Tibial nerve (tissue), 4 donors: ENCODE results near the gene CLIP2. TPM values are rescaled to one million over a fixed set of nuclear protein-coding genes. Genes with fewer than 3 reads are reported as not detected.

ENCODE experiments used
- DNase-seq, 2 donors: peaks; one replicate each; pipeline ENCODE4 v3.0.0-alpha.2; 2019; ENCODE audit warnings: low spot score in 2 of 2
- H3K27ac ChIP-seq, 4 donors: fragments of 200-600 bp; sonication (generic) in 3 of 4; one replicate each; pipeline ENCODE4 v1.5.1; 2017 to 2019; ENCODE audit warnings: mild to moderate bottlenecking in 1 of 4
- H3K27me3 ChIP-seq, 2 donors: fragments of 200-600 bp; sonication (generic) in 1 of 2; one replicate each; pipeline versions ENCODE4 v1.5.1 to v1.6.0; 2017 to 2019
- H3K36me3 ChIP-seq, 3 donors: fragments of 200-600 bp; sonication (generic); one replicate each; pipeline ENCODE4 v1.5.1; 2018 to 2019
- H3K4me1 ChIP-seq, 4 donors: fragments of 200-600 bp; sonication (generic) in 3 of 4; one replicate each; pipeline ENCODE4 v1.5.1; 2017 to 2019
- H3K4me3 ChIP-seq, 4 donors: fragments of 200-600 bp; sonication (generic) in 3 of 4; one replicate each; pipeline ENCODE4 v1.5.1; 2017 to 2019; ENCODE audit warnings: mild to moderate bottlenecking in 1 of 4, moderate library complexity in 1 of 4
- H3K9me3 ChIP-seq, 4 donors: fragments of 200-600 bp; sonication (generic) in 3 of 4; one replicate each; pipeline ENCODE4 v1.5.1; 2017 to 2019
- CTCF ChIP-seq, 5 experiments: fragments of 200-600 bp in 3 of 5; fragments of 450-650 bp in 2 of 5; sonication (generic) in 3 of 5; IDR thresholded peaks; one replicate each; pipeline ENCODE4 v1.5.1; 2016 to 2019; ENCODE audit warnings: antibody characterized with exemption in 5 of 5, mild to moderate bottlenecking in 3 of 5, moderate library complexity in 2 of 5
- EP300 ChIP-seq, 2 donors: sonication (generic); formaldehyde crosslinking; IDR thresholded peaks; one replicate each; pipeline ENCODE4 v1.6.1; 2017; ENCODE audit warnings: antibody characterized with exemption in 2 of 2, mild to moderate bottlenecking in 1 of 2
- POLR2A ChIP-seq, 2 donors: fragments of 450-650 bp; IDR thresholded peaks; one replicate each; pipeline ENCODE4 v1.6.1; 2017; ENCODE audit warnings: antibody characterized with exemption in 2 of 2, mild to moderate bottlenecking in 2 of 2, moderate library complexity in 2 of 2
- WGBS, 2 donors: methylation state at CpG; one replicate each; pipeline ENCODE4 v1.1.5; 2018; 5-methylcytosine and 5-hydroxymethylcytosine counted together
- total RNA-seq, 4 donors: library from RNA; depleted of rRNA; stranded (reverse); fragments of >200 nt; gene quantifications; one replicate each; pipeline ENCODE4 v1.1.0, GENCODE V29; 2016

Gene CLIP2
- total RNA-seq, 4 donors from 2014 or later = 42.0 to 48.3 (median 46.3) TPM

- TF ChIP-seq POLR2A (IDR thresholded peaks at IDR 0.05) = no peak
- TF ChIP-seq EP300 (IDR thresholded peaks at IDR 0.05) = no peak
- TF ChIP-seq CTCF (IDR thresholded peaks at IDR 0.05) = no peak
- Histone ChIP-seq H3K4me3 (no peak overlapping the region), H3K27ac (no peak overlapping the region), H3K36me3 (peaks cover 0 to 61% (median 0%) of the 10 kb centered on the region in 3 donors), H3K9me3 (no peaks in the 10 kb centered on the region), H3K4me1 (no peaks in the 10 kb centered on the region), H3K27me3 (no peaks in the 10 kb centered on the region)
- WGBS, 2 donors = 79 to 86% methylated on average over 10 to 15 of the region's 15 CpGs
- no peak for DNase-seq
Measured at GRCh38 chr7:74404741-74405140, 115.5 kb downstream of the CLIP2 start.

GRCh38 chr7:74405191-74405898 lies 116.1 kb downstream of the CLIP2 start:
- Histone ChIP-seq H3K9me3 (no peaks in the 10 kb centered on the region), H3K36me3 (peaks cover 0 to 56% (median 0%) of the 10 kb centered on the region in 3 donors), H3K27ac (no peak overlapping the region), H3K4me3 (no peak overlapping the region), H3K4me1 (no peaks in the 10 kb centered on the region), H3K27me3 (no peaks in the 10 kb centered on the region)
- TF ChIP-seq EP300 (IDR thresholded peaks at IDR 0.05) (no peak), CTCF (IDR thresholded peaks at IDR 0.05) (peak in 2 of 5 experiments; percentile 11 to 12), POLR2A (IDR thresholded peaks at IDR 0.05) (no peak)
- DNase-seq = no peak
- 71 to 73% methylated on average over 20 to 29 of the region's 31 CpGs for WGBS, 2 donors

GRCh38 chr7:74405899-74406512 lies 116.8 kb downstream of the CLIP2 start:
- Histone ChIP-seq H3K4me1 (no peaks in the 10 kb centered on the region), H3K27ac (no peak overlapping the region), H3K27me3 (no peaks in the 10 kb centered on the region), H3K4me3 (no peak overlapping the region), H3K36me3 (peaks cover 0 to 50% (median 0%) of the 10 kb centered on the region in 3 donors), H3K9me3 (no peaks in the 10 kb centered on the region)
- DNase-seq = no peak
- TF ChIP-seq POLR2A (IDR thresholded peaks at IDR 0.05) = no peak
- TF ChIP-seq EP300 (IDR thresholded peaks at IDR 0.05) = no peak
- TF ChIP-seq CTCF (IDR thresholded peaks at IDR 0.05) = no peak
- 82 to 83% methylated on average over 20 of the region's 20 CpGs for WGBS, 2 donors

GRCh38 chr7:74407958-74408357 lies 118.8 kb downstream of the CLIP2 start:
- Histone ChIP-seq H3K9me3 (no peaks in the 10 kb centered on the region), H3K4me3 (no peak overlapping the region), H3K27ac (no peak overlapping the region), H3K4me1 (no peaks in the 10 kb centered on the region), H3K27me3 (no peaks in the 10 kb centered on the region), H3K36me3 (peaks cover 0 to 33% (median 0%) of the 10 kb centered on the region in 3 donors)
- WGBS, 2 donors = 57 to 95% methylated on average over 4 of the region's 4 CpGs
- no peak for DNase-seq
- TF ChIP-seq EP300 (IDR thresholded peaks at IDR 0.05) (no peak), CTCF (IDR thresholded peaks at IDR 0.05) (no peak), POLR2A (IDR thresholded peaks at IDR 0.05) (no peak)

- 77 to 80% methylated on average over 7 of the region's 7 CpGs for WGBS, 2 donors
- no peaks in the 10 kb centered on the region for H3K4me1 ChIP-seq
Measured at GRCh38 chr7:74409571-74409970, 120.4 kb downstream of the CLIP2 start.

More at GRCh38 chr7:74409571-74409970, 120.4 kb downstream of the CLIP2 start:
- Histone ChIP-seq H3K9me3 (no peaks in the 10 kb centered on the region), H3K27me3 (no peaks in the 10 kb centered on the region), H3K4me3 (no peak overlapping the region), H3K27ac (no peak overlapping the region), H3K36me3 (peaks cover 0 to 18% (median 0%) of the 10 kb centered on the region in 3 donors)
- TF ChIP-seq CTCF (IDR thresholded peaks at IDR 0.05) (no peak), POLR2A (IDR thresholded peaks at IDR 0.05) (no peak), EP300 (IDR thresholded peaks at IDR 0.05) (no peak)
- DNase-seq = no peak
